GM23248 (cell line): ENCODE data around the gene GARRE1.
"Not testable (repeated sequence)": the region's sequence is repeated elsewhere in the genome, so short reads cannot be mapped to it uniquely, and the experiment has no call there.

ENCODE experiments used
- EZH2 ChIP-seq: fragments of 200-600 bp; sonication (generic); IDR thresholded peaks from 2 replicates; pipeline ENCODE4 v1.6.1; 2018; ENCODE audit warnings: antibody characterized with exemption, mild to moderate bottlenecking; ENCODE audit not compliant: insufficient read depth, poor library complexity, severe bottlenecking
- EZH2phosphoT487 ChIP-seq: fragments of 200-600 bp; sonication (generic); IDR thresholded peaks from 2 replicates; pipeline ENCODE4 v1.6.1; 2018; ENCODE audit warnings: antibody characterized with exemption, moderate library complexity, mild to moderate bottlenecking, low read depth; ENCODE audit not compliant: insufficient read depth

DNA sequence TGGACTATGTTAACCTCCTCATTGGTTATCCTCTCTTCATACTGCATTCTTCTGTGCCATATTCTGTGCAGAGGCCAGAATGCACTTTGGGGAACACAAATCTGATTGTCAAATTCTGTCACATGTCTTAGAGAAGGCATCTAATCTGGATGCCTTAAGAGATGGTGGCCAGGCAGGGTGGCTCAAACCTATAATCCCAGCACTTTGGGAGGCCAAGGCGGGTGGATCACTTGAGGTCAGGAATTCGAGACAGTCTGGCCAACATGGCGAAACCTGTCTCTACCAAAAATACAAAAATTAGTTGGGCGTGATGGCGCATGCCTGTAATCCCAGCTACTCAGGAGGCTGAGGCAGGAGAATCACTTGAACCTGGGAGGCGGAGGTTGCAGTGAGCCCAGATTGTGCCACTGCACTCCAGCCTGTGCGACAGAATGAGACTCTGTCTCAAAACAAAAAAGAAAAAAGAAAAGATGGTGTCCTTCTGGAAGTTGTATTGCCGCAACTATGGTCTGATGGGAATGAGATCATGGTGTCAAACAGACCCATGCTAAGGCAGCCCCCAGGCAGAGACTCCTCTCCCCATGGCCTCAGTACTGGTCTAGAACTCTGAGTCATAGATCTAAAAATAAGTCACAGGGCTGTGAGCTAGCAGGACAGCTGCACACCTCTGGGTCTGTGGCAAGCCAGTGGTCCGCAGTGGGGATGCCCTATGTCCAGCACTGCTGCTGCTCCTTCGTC, 11.0 kb upstream of the GARRE1 start:
- not testable (repeated sequence) for TF ChIP-seq EZH2, EZH2phosphoT487
